Measurements from ENCODE around the gene EML4. TPM values are rescaled to one million over a fixed set of nuclear protein-coding genes. Genes with fewer than 3 reads are reported as not detected.
A peak's percentile ranks its signal among the peaks of the same experiment; 100 is the strongest.

Gene EML4
- total and polyA plus RNA-seq, 2 of the 13 experiments (the other 11 are each of a cell fraction or from before 2014, with no cell fraction given) = 243 to 476 TPM

- TF ChIP-seq HNF1B (CRISPR knock-in tag; IDR thresholded peaks at IDR 0.05) (no peak), POLR2AphosphoS5 (IDR thresholded peaks at IDR 0.05; ENCODE audit: low read depth, low read length) (0 out of 2 replicates have a peak, but pooled peaks have one; percentile 21), PBX3 (CRISPR knock-in tag; IDR thresholded peaks at IDR 0.05; ENCODE audit: borderline replicate concordance) (no peak), ATM (IDR thresholded peaks at IDR 0.05; ENCODE audit: borderline replicate concordance) (no peak), CEBPZ (IDR thresholded peaks at IDR 0.05; ENCODE audit: low read length) (no peak), KDM3A (CRISPR knock-in tag; IDR thresholded peaks at IDR 0.05; ENCODE audit: low read depth) (no peak), HOXD1 (CRISPR knock-in tag; IDR thresholded peaks at IDR 0.05) (no peak), AHDC1 (CRISPR knock-in tag; IDR thresholded peaks at IDR 0.05; ENCODE audit: borderline replicate concordance) (no peak), ZNF7 (CRISPR knock-in tag; IDR thresholded peaks at IDR 0.05) (no peak), MXD1 (CRISPR knock-in tag; IDR thresholded peaks at IDR 0.05) (no peak), AKAP8 (CRISPR knock-in tag; IDR thresholded peaks at IDR 0.05) (no peak), RARA (CRISPR knock-in tag; IDR thresholded peaks at IDR 0.05) (no peak), DPF2 (CRISPR knock-in tag; IDR thresholded peaks at IDR 0.05; ENCODE audit: borderline replicate concordance, low read depth) (no peak), ZNF343 (CRISPR knock-in tag; IDR thresholded peaks at IDR 0.05) (no peak), ZNF563 (CRISPR knock-in tag; IDR thresholded peaks at IDR 0.05) (no peak), JUN (CRISPR knock-in tag; IDR thresholded peaks at IDR 0.05) (no peak)
- TF ChIP-seq, protein P1, sequence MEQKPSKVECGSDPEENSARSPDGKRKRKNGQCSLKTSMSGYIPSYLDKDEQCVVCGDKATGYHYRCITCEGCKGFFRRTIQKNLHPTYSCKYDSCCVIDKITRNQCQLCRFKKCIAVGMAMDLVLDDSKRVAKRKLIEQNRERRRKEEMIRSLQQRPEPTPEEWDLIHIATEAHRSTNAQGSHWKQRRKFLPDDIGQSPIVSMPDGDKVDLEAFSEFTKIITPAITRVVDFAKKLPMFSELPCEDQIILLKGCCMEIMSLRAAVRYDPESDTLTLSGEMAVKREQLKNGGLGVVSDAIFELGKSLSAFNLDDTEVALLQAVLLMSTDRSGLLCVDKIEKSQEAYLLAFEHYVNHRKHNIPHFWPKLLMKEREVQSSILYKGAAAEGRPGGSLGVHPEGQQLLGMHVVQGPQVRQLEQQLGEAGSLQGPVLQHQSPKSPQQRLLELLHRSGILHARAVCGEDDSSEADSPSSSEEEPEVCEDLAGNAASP (CRISPR knock-in tag; IDR thresholded peaks at IDR 0.05; ENCODE audit: borderline replicate concordance) = no peak
Measured at GRCh38 chr2:42327125-42327524, 158.0 kb downstream of the EML4 start (continued).

Data from HepG2 (cell line).